CMK (cell line): ENCODE data around the gene MOV10.
"Not testable (repeated sequence)": the region's sequence is repeated elsewhere in the genome, so short reads cannot be mapped to it uniquely, and the experiment has no call there.

ENCODE experiments used
- DNase-seq: peaks from one replicate; pipeline ENCODE4 v3.0.0-alpha.2; 2010; ENCODE audit warnings: low read depth

The MOV10 gene, protein sequence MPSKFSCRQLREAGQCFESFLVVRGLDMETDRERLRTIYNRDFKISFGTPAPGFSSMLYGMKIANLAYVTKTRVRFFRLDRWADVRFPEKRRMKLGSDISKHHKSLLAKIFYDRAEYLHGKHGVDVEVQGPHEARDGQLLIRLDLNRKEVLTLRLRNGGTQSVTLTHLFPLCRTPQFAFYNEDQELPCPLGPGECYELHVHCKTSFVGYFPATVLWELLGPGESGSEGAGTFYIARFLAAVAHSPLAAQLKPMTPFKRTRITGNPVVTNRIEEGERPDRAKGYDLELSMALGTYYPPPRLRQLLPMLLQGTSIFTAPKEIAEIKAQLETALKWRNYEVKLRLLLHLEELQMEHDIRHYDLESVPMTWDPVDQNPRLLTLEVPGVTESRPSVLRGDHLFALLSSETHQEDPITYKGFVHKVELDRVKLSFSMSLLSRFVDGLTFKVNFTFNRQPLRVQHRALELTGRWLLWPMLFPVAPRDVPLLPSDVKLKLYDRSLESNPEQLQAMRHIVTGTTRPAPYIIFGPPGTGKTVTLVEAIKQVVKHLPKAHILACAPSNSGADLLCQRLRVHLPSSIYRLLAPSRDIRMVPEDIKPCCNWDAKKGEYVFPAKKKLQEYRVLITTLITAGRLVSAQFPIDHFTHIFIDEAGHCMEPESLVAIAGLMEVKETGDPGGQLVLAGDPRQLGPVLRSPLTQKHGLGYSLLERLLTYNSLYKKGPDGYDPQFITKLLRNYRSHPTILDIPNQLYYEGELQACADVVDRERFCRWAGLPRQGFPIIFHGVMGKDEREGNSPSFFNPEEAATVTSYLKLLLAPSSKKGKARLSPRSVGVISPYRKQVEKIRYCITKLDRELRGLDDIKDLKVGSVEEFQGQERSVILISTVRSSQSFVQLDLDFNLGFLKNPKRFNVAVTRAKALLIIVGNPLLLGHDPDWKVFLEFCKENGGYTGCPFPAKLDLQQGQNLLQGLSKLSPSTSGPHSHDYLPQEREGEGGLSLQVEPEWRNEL

DNA sequence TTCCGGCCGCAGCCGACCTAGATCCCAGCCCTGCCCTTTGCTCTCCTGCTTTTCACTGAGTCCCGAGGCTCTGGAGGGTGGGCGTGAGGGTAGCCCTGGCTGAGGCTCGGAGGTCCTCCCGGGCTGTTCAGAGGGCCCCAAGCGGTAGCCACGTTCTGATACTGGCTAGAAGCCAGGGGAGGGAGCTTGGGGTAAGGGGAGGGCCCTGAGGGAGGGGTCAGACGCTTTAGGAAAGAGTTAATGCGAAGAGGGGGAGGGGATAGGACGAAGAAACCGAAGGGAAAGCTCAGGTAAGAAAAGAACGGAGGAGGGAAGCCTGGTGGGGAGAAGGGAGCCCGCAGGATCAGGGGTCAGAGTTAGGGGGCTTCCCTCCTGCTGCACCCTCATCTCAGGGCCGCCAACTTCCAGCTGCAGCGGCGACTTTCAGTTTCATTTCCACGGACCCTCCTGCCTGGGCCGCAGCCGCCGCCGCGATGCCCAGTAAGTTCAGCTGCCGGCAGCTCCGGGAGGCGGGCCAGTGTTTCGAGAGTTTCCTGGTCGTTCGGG is at the start of gene MOV10:
MOV10 (plus strand) TSS at position 220 of the 546 bp plus-strand sequence; CDS start at position 474, 254 bp downstream.
- peak; percentile 56 for DNase-seq

DNA sequence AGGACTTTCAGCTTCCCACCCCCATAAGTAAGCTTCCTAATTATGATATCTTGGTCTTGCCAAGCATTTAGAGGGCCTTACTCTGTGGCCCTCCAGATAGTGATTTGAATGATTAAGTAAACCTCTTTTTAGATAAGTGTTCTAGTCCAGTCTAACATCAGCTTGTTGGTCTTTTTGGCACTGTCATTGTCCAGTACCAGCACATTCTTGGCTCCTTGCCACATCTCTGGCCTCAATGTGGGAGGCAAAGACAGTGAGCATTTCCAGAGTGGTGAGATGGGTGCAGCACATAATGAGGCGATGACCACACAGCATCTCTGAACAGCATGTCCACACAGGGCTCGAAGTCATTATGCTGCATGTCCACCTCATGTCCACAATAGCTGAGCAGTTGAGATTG is 48.8 kb upstream of the MOV10 start:
- no peak for DNase-seq

GRCh38 chr1:112626193-112626592 is 48.3 kb upstream of the MOV10 start:
- DNase-seq = no peak

DNA sequence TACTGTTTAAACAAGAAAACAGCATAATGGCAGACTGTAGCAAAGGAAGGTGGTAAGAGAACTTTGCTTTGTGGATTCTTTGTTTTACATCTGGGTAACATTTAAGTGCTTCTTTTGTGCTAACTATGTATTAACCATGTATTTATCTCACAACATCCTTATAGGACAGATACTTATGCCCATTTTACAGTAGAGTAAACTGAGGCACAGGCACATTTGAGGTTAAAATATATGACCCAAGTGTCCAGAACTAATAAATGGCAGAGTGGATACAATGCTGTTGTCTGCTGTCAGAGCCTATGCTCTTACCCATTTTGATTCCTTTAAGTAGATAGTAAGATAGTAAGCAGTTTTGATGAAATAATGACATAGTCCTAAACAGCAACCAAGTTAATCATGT is 47.6 kb upstream of the MOV10 start:
- no peak for DNase-seq

GRCh38 chr1:112628516-112628915 is 45.9 kb upstream of the MOV10 start:
- no peak for DNase-seq

- no peak for DNase-seq
Observed at GRCh38 chr1:112629256-112629655, 45.2 kb upstream of the MOV10 start.

- no peak for DNase-seq
Observed at GRCh38 chr1:112633628-112634027, 40.8 kb upstream of the MOV10 start.

DNA sequence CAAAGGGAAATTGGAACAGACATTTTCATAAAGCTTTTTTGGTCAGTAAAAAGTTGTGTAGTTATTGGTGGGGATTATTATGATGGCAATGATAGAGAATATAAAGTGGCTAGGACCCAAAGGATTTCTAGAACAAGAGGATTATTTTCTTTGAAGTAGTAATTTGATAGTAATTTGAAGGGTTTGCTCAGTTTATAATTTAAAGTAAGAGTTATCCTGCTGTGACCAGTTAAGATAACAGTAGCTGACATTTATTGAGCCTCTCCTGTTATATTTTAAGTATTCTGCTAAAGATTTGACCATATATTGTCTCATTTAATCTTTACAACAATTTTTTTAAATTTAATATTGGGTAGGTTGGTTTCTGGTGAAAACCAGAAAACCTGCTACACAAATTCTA is 40.1 kb upstream of the MOV10 start:
- DNase-seq = no peak

DNA sequence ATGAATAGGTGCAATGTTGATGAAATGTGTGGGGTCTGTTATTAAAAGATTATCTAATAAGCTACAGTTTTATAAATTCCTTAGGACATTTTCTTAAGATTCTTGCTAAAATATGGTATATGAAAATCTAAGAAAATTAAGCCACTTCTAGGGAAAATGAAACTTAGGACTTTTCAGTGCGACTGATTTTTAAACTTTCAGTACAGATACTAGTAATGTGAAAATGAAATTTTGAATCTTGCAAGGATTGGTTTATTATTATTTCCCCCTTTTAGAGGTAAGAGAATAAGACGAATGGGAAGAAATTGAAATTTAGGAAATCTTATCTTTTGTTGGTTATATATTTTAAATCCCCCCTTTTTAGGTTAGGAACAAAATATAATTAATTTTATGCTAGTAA is 38.4 kb upstream of the MOV10 start:
- DNase-seq = no peak

- no peak for DNase-seq
Observed at GRCh38 chr1:112636597-112637253, 37.7 kb upstream of the MOV10 start.

GRCh38 chr1:112637254-112638109 is 37.0 kb upstream of the MOV10 start:
- no peak for DNase-seq

GRCh38 chr1:112638110-112638428 is 36.4 kb upstream of the MOV10 start:
- no peak for DNase-seq

- not testable (repeated sequence) for DNase-seq
Observed at GRCh38 chr1:112640437-112640836, 34.0 kb upstream of the MOV10 start.

- no peak for DNase-seq
Observed at GRCh38 chr1:112643080-112643479, 31.4 kb upstream of the MOV10 start.

GRCh38 chr1:112646225-112646624 is 28.2 kb upstream of the MOV10 start:
- no peak for DNase-seq

- no peak for DNase-seq
Observed at GRCh38 chr1:112651205-112651604, 23.3 kb upstream of the MOV10 start.

- no peak for DNase-seq
Observed at GRCh38 chr1:112665857-112666256, 8.6 kb upstream of the MOV10 start.

- DNase-seq = no peak
Observed at GRCh38 chr1:112666946-112667345, 7.5 kb upstream of the MOV10 start.

GRCh38 chr1:112672009-112672408 is 2.5 kb upstream of the MOV10 start:
- DNase-seq = no peak

DNA sequence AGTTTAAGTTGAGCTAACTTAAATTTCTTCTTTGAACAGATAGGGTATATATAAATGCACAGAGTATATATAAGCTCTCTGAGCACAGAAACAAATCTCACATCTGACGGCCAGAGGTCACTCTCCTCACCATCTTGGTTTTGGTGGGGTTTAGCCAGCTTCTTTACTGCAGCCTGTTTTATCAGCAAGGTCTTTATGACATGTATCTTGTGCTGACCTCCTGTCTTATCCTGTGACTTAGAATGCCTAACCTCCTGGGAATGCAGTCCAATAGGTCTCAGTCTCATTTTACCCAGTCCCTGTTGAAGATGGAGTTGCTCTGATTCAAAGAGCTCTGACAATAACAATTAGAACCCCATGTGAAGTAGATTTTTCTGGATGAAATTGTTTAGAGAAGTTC is 1.6 kb upstream of the MOV10 start:
- DNase-seq = no peak
